GM23338 (cell line): ENCODE measurements around the gene CD163L1. TPM values are rescaled to one million over a fixed set of nuclear protein-coding genes. Genes with fewer than 3 reads are reported as not detected.

Experiments
- ATAC-seq: fragments of 200-7000 bp; cut with Tn5 transposase; 3 replicates; pipeline ENCODE4 v1.9.1; 2020
- DNase-seq: peaks from one replicate; pipeline ENCODE4 v3.0.0-alpha.2; 2015; ENCODE audit warnings: low spot score
- H2AFZ ChIP-seq: fragments of 200-600 bp; sonication (generic); 2 replicates; pipeline ENCODE4 v1.8.0; 2016; ENCODE audit warnings: antibody characterized with exemption, mild to moderate bottlenecking, moderate library complexity
- H3F3A ChIP-seq: fragments of 200-600 bp; sonication (generic); replicated peaks from 2 replicates; pipeline ENCODE4 v1.8.0; 2017; ENCODE audit warnings: antibody characterized with exemption, mixed run types, low read depth
- H3K27ac ChIP-seq: fragments of 200-600 bp; sonication (generic); 2 replicates; pipeline ENCODE4 v1.6.1; 2016; ENCODE audit warnings: low read depth
- H3K27me3 ChIP-seq: fragments of 200-600 bp; sonication (generic); 2 replicates; pipeline ENCODE4 v1.8.0; 2016; ENCODE audit warnings: mild to moderate bottlenecking, mixed run types, moderate library complexity; ENCODE audit not compliant: insufficient read depth
- H3K36me3 ChIP-seq: fragments of 200-600 bp; sonication (generic); 2 replicates; pipeline ENCODE4 v1.8.0; 2016; ENCODE audit warnings: mild to moderate bottlenecking; ENCODE audit not compliant: insufficient read depth
- H3K4me1 ChIP-seq: fragments of 200-600 bp; sonication (generic); 2 replicates; pipeline ENCODE4 v1.8.0; 2016; ENCODE audit warnings: mild to moderate bottlenecking, moderate library complexity; ENCODE audit not compliant: insufficient read depth
- H3K4me2 ChIP-seq: fragments of 200-600 bp; sonication (generic); 2 replicates; pipeline ENCODE4 v1.7.1; 2017; ENCODE audit warnings: mixed run types
- H3K4me3 ChIP-seq: fragments of 200-600 bp; sonication (generic); 2 replicates; pipeline ENCODE4 v1.6.1; 2016; ENCODE audit warnings: mixed run types
- H3K79me2 ChIP-seq: fragments of 200-600 bp; sonication (generic); replicated peaks from 2 replicates; pipeline ENCODE4 v1.8.0; 2017; ENCODE audit warnings: mild to moderate bottlenecking; ENCODE audit not compliant: insufficient read depth
- H3K9me2 ChIP-seq: fragments of 200-600 bp; sonication (generic); 2 replicates; pipeline ENCODE4 v1.8.0; 2017; ENCODE audit not compliant: insufficient read depth
- H4K20me1 ChIP-seq: fragments of 200-600 bp; sonication (generic); replicated peaks from 2 replicates; pipeline ENCODE4 v1.8.0; 2017; ENCODE audit warnings: mild to moderate bottlenecking; ENCODE audit not compliant: insufficient read depth
- H3K27ac Mint-ChIP-seq: 2 replicates; pipeline ENCODE4 v1.8.0; 2020; ENCODE audit warnings: inconsistent platforms, mild to moderate bottlenecking, moderate library complexity, mixed read lengths
- H3K27me3 Mint-ChIP-seq: 3 replicates; pipeline ENCODE4 v1.8.0; 2022; ENCODE audit warnings: low read depth, mild to moderate bottlenecking, moderate library complexity, mixed read lengths, inconsistent platforms; ENCODE audit not compliant: insufficient read depth, poor library complexity
- H3K36me3 Mint-ChIP-seq: 3 replicates; pipeline ENCODE4 v1.8.0; 2021; ENCODE audit warnings: low read depth, mild to moderate bottlenecking, inconsistent platforms, moderate library complexity, mixed read lengths
- H3K4me1 Mint-ChIP-seq: 3 replicates; pipeline ENCODE4 v1.8.0; 2020; ENCODE audit warnings: mild to moderate bottlenecking, inconsistent platforms, mixed read lengths
- H3K4me3 Mint-ChIP-seq: 3 replicates; pipeline ENCODE4 v1.8.0; 2021; ENCODE audit warnings: moderate library complexity, mild to moderate bottlenecking, inconsistent platforms, mixed read lengths
- H3K9me3 Mint-ChIP-seq: 3 replicates; pipeline ENCODE4 v1.8.0; 2020; ENCODE audit warnings: moderate library complexity, mild to moderate bottlenecking, inconsistent platforms, mixed read lengths
- CREB1 ChIP-seq: fragments of 250-450 bp; sonication (Bioruptor Pico); IDR thresholded peaks from 2 replicates; pipeline ENCODE4 v1.5.0; 2020; ENCODE audit warnings: low read depth, mild to moderate bottlenecking, moderate library complexity
- CTCF ChIP-seq, 2 experiments: fragments of 200-600 bp in 1 of 2; sonication (generic) in 1 of 2; conservative IDR thresholded peaks; 2 replicates each; pipeline versions ENCODE4 v1.5.1 to v1.6.1; 2016 to 2017; ENCODE audit warnings: antibody characterized with exemption in 2 of 2, low read depth in 2 of 2, mild to moderate bottlenecking in 2 of 2, moderate library complexity in 1 of 2
- EZH2 ChIP-seq: fragments of 200-600 bp; sonication (generic); IDR thresholded peaks from one replicate; pipeline ENCODE4 v1.8.0; 2017; ENCODE audit warnings: antibody characterized with exemption, mild to moderate bottlenecking, low read depth; ENCODE audit not compliant: unreplicated experiment
- JUNB ChIP-seq: IDR thresholded peaks from one replicate; pipeline ENCODE4 v1.6.1; 2016; ENCODE audit warnings: antibody characterized with exemption; ENCODE audit not compliant: unreplicated experiment
- NANOG ChIP-seq: IDR thresholded peaks from 2 replicates; pipeline ENCODE4 v1.6.1; 2016; ENCODE audit warnings: antibody characterized with exemption, borderline replicate concordance
- POLR2AphosphoS5 ChIP-seq: IDR thresholded peaks from 2 replicates; pipeline ENCODE4 v1.6.1; 2016; ENCODE audit warnings: antibody characterized with exemption, low read depth
- REST ChIP-seq: IDR thresholded peaks from one replicate; pipeline ENCODE4 v1.6.1; 2018; ENCODE audit warnings: antibody characterized with exemption; ENCODE audit not compliant: unreplicated experiment
- STAT1 ChIP-seq: IDR thresholded peaks from one replicate; pipeline ENCODE4 v1.6.1; 2016; ENCODE audit warnings: antibody characterized with exemption; ENCODE audit not compliant: unreplicated experiment
- ZNF114 ChIP-seq: fragments of 250-450 bp; sonication (Bioruptor Pico); IDR thresholded peaks from 2 replicates; pipeline ENCODE4 v1.5.0; 2020; ENCODE audit warnings: mild to moderate bottlenecking, moderate library complexity
- ZNF331 ChIP-seq: fragments of 250-450 bp; sonication (Bioruptor Pico); IDR thresholded peaks from 2 replicates; pipeline ENCODE4 v1.5.0; 2020; ENCODE audit warnings: low read depth, mild to moderate bottlenecking, moderate library complexity
- ZNF462 ChIP-seq: fragments of 250-450 bp; sonication (Bioruptor Pico); IDR thresholded peaks from 2 replicates; pipeline ENCODE4 v1.5.0; 2020; ENCODE audit warnings: mild to moderate bottlenecking, moderate library complexity
- polyA plus RNA-seq: library from polyadenylated mRNA; unstranded; fragments of >200 nt; fragmentation: Nextera tagmentation; extraction: Ambion mirVana; gene quantifications from 2 replicates; pipeline ENCODE4 v1.2.1, GENCODE V29; 2016
- total RNA-seq: library from RNA; depleted of rRNA; stranded (reverse); fragments of >200 nt; shearing (Covaris generic); gene quantifications from 2 replicates; pipeline ENCODE4 v1.2.3, GENCODE V29; 2014

The CD163L1 gene
- total and polyA plus RNA-seq, 2 experiments from 2014 or later, result 0.14 to 0.36 TPM

GRCh38 chr12:7403466-7403865, 40.5 kb downstream of the CD163L1 start:
- no peaks in the 10 kb centered on the region for H3K9me3 Mint-ChIP-seq
- H3K27ac ChIP-seq, result no peak overlapping the region
- TF ChIP-seq EZH2 (no peak), ZNF331 (CRISPR knock-in tag) (no peak), ZNF114 (CRISPR knock-in tag) (no peak), JUNB (no peak), NANOG (no peak), CREB1 (CRISPR knock-in tag) (no peak), POLR2AphosphoS5 (no peak), ZNF462 (CRISPR knock-in tag) (no peak), REST (no peak), CTCF (conservative IDR thresholded peaks at IDR 0.05; ENCODE audit: low read depth in 2 of 2) (no peak), STAT1 (no peak)
- no peaks in the 10 kb centered on the region for H3K4me1 Mint-ChIP-seq
- no peak for DNase-seq
- H3K27me3 Mint-ChIP-seq, result peaks cover 1% of the 10 kb centered on the region
- H4K20me1 ChIP-seq, result no peaks in the 10 kb centered on the region
- H2AFZ ChIP-seq, result peak overlapping the region; percentile 92
- no peaks in the 10 kb centered on the region for H3K27me3 ChIP-seq
- no peaks in the 10 kb centered on the region for H3K9me2 ChIP-seq
- no peaks in the 10 kb centered on the region for H3K4me1 ChIP-seq
- H3K4me3 Mint-ChIP-seq, result no peak overlapping the region
- H3K27ac Mint-ChIP-seq, result no peak overlapping the region
- no peak overlapping the region for H3K4me3 ChIP-seq
- no peak overlapping the region for H3K4me2 ChIP-seq
- H3F3A ChIP-seq, result no peaks in the 10 kb centered on the region
- no peak for ATAC-seq
- no peaks in the 10 kb centered on the region for H3K36me3 ChIP-seq
- H3K79me2 ChIP-seq, result no peaks in the 10 kb centered on the region
- no peaks in the 10 kb centered on the region for H3K36me3 Mint-ChIP-seq
